GM12892 (cell line): ENCODE data around the gene STEAP4.
"Not testable (repeated sequence)": the region's sequence is repeated elsewhere in the genome, so short reads cannot be mapped to it uniquely, and the experiment has no call there.

Experiments
- DNase-seq: peaks from one replicate; pipeline ENCODE4 v3.0.0; 2011; ENCODE audit not compliant: insufficient read length
- FAIRE-seq: peaks from 2 replicates; lab custom pipeline; 2011; peaks lifted over from hg19 to GRCh38; lab: Jason Lieb, UNC
- POLR2A ChIP-seq: IDR thresholded peaks from 2 replicates; pipeline ENCODE4 v1.6.1; 2011; ENCODE audit warnings: low read depth, low read length, control low read depth
- POLR2AphosphoS5 ChIP-seq: IDR thresholded peaks from 2 replicates; pipeline ENCODE4 v1.6.1; 2011; ENCODE audit warnings: low read depth, low read length, control low read depth
- TAF1 ChIP-seq: IDR thresholded peaks from 2 replicates; pipeline ENCODE4 v1.6.1; 2011; ENCODE audit warnings: low read depth, mild to moderate bottlenecking, control low read depth, low read length, borderline replicate concordance

STEAP4 gene

DNA sequence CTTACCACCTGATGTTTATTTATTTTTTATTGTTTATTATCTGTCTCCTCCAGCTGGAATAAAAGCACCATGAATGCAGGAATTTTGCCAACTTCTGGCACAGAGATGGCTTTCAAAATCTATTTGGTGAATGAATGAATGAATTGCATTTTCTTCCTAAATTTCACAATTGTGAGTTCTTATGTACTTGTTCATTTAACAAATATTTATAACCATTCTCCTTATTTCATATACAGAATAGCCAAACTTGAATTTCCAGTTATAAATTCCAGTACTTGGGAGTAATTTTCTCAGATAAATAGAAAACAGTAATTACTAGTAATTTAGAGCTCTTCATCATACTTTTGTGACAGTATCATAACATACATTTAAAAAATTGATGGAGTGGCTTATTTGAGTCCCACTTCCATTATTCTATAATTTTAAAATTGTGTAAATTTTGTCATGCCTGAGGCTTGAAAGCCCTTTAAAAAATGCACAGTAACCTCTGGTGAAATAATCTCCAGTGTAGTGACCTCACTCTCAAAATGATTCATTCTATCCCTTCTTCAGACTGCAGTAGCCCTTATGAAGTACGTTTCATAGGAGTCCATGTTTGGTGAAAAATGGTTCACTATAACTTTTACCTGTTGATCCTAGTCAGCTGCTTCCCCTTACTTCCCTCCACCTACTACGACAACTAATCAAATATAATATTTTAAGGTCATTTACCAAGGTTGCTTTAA is 46.9 kb downstream of the STEAP4 start:
- DNase-seq (no peak), FAIRE-seq (no peak)
- TF ChIP-seq POLR2A (no peak), TAF1 (no peak), POLR2AphosphoS5 (no peak)

DNA sequence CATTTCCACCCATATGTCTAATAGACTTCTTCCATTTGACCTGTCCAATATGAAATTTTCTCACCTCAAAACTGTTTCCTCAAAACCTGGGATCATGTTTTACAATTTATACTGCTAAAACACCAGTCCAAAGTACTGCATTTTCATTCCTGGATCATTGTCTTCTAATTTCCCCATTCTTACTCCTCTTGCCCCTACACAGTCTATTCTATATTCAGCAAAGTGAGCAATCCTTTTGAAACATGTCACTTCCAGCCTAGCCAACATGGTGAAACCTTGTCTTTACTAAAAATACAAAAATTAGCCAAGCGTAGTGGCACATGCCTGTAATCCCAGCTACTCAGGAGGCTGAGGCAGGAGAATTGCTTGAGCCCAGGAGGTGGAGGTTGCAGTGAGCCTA is 48.4 kb downstream of the STEAP4 start:
- DNase-seq, FAIRE-seq: not testable (repeated sequence)

DNA sequence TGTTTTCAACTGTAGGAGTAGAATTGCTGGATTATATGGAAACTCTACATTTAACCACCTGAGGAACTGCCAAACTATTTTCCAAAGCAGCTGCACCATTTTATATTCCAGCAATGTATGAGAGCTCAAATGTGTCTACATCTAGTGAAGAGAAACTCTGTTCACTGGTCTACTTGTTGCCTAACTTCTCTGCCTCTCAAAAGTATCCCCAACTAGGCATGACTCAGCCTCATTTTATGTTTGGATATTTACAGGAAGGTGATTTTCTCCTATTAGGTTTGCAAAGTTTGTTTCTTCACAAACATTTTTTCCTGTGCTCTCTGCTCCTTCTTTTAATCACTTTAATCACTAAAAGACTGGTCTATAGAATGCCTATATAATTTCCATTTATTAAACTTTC is 49.8 kb downstream of the STEAP4 start:
- no peak for DNase-seq
- FAIRE-seq, result no peak
- no peak for TF ChIP-seq POLR2A
- TF ChIP-seq TAF1, result no peak
- no peak for TF ChIP-seq POLR2AphosphoS5

DNA sequence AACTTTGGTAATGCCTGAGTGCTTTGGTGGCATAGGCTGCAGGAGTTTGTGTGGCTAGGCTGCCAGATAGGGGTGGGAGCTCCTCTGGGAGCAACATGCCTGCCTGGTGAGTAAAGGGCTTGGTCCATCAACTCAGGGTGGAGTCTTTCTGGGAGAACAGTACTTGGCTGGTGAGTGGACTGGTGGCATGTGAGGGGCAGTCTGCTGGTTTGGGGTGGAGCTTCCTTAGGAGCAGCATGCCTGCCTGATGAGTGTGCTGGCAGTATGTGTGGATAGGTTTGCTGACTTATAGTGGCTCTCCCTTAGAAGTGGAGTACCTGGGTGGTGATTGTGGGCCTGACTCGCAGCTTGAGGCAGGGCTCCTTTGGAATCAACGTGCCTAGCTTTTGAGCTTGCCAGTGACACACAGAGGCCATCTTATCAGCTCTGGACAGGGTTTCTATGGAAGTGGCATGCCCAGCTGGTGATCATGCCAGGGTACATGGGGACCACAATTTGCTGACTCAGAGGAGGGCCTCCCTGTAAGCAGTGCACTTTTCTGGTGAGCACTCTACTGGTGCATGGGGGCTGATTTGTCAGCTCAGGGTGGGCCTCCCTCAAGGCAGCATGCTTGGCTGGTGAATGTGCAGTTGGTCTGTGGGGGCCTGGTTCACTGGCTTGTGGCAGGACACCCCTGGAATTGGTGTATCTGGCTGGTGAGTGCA is 51.8 kb downstream of the STEAP4 start:
- no peak for FAIRE-seq
- no peak for TF ChIP-seq POLR2AphosphoS5
- no peak for TF ChIP-seq TAF1

DNA sequence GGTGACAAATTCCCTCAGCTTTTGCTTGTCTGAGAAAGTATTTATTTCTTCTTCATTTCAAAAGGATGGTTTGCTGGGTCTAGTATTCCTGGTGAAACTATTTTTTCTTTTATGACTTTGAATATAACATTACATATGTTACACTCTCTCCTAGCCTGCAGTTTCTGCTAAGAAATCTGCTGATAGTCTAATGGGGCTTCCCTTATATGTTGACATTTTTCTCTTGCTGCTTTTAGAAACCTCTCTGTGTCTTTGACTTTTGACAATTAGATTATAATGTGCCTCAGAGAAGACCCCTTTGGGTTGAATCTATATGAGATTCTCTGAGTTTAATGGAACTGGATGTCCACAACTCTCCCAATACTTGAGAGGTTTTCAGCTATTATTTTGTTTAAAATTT is 53.1 kb downstream of the STEAP4 start:
- TF ChIP-seq TAF1 (no peak), POLR2A (no peak), POLR2AphosphoS5 (no peak)
- DNase-seq, result no peak
- no peak for FAIRE-seq

More for the DNA sequence above, 51.8 kb downstream of the STEAP4 start:
- no peak for DNase-seq

DNA sequence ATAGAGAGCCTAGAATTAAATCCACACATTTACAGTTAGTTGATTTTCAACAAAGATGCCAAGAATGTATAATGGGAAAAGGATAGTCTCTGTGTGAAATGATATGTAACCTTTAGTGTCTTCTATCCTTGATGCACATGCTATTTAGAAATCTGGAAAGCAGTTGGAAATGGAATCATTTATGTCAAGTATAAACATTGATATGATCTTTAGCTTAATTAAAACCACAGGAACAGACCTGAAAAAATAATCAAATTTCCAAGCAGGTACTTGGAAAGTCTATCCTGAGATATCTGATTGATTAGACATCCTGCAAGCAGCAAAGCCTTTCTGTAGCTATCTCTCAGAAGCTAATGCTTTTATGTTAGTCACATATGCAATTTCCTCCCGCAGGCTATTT is 62.4 kb downstream of the STEAP4 start:
- no peak for FAIRE-seq
- no peak for TF ChIP-seq POLR2A
- TF ChIP-seq POLR2AphosphoS5, result no peak
- no peak for TF ChIP-seq TAF1

DNA sequence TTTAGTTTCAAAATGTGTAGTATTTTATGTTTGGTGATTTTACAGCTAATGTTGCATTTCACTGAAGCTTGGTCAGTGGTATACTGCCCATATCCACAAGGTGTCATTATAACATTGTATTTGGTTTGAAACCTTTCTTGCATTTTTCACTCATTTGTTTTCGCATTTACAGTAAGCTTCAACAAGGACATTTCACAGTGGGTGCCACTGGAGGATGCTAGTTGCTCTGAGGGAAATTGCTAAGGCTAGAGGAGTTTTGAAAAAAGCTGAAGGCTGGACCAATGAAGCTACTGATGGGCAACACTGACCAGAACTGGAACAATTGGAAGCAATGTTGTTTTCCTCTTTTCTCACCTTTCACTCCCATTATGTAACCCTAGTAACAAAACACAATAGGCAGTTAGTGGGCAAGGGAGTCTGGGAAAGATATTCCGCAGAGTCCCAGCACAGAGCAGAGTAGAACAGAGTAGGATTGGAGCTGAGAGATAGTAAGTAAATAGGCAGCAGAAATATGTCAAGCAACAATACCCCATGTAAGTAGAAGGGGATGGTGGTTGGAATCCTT is 63.3 kb downstream of the STEAP4 start:
- FAIRE-seq (peak; percentile 81), DNase-seq (no peak)
- TF ChIP-seq POLR2A (no peak), POLR2AphosphoS5 (no peak), TAF1 (no peak)

More for the DNA sequence above, 62.4 kb downstream of the STEAP4 start:
- DNase-seq, result no peak

DNA sequence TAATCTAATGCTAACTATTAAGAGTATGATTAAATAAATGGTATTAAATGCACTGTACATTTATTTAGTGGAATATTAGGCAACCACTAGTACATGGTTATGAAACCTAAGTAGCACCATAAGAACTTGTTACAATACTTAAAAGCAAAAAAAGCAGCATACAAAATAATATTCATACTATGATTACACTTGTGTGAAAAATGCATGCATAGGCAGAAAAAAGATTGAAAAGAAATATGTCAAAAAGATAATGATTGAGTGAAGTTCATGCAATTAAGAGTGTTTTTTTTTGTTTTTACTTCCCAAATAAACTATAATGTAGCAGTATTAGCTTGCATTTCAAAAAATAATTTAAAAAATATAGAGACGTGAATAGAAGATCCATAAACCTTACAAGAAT is 66.8 kb downstream of the STEAP4 start:
- FAIRE-seq, result no peak

DNA sequence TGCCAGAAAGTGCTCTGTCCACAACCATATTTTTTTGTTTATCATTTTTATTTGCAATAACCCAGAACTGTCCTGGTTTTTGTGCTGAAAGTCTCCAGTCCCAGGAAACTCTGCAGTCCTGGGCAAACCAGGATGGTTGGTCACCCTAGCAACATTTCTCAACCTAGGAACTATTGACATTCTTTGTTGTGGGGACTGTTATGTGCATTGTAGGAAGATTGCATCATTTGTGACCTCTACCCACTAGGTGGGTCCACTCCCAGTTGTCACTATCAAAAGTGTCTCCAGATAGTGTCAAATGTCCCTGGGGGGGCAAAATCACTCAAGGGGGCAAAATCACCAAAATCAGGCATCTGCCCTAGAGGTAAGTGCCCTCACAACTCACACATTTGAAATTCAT is 72.9 kb downstream of the STEAP4 start:
- TF ChIP-seq POLR2A, result no peak
- TF ChIP-seq TAF1, result no peak
- no peak for TF ChIP-seq POLR2AphosphoS5
- DNase-seq (no peak), FAIRE-seq (no peak)

More for the DNA sequence above, 66.8 kb downstream of the STEAP4 start:
- no peak for DNase-seq
- no peak for TF ChIP-seq POLR2AphosphoS5

DNA sequence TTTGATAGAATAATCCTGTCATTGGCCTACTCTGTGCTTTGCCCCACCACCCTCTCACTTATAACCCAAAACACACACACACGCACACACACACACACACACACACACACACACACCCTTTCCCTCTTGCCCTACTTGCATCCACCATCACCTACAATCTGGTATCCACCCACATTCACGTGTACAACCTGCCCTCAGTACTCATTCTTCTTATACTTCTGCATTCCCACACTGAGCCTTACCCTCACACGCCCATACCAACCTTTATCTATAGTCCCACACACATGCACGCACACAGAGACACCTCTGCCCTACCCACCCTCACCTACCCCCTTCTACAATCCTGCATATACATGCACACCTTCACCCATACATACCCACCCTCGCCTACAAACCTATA is 76.0 kb downstream of the STEAP4 start:
- TF ChIP-seq POLR2A, result no peak
- no peak for TF ChIP-seq POLR2AphosphoS5
- TF ChIP-seq TAF1, result no peak
- FAIRE-seq (no peak), DNase-seq (no peak)

DNA sequence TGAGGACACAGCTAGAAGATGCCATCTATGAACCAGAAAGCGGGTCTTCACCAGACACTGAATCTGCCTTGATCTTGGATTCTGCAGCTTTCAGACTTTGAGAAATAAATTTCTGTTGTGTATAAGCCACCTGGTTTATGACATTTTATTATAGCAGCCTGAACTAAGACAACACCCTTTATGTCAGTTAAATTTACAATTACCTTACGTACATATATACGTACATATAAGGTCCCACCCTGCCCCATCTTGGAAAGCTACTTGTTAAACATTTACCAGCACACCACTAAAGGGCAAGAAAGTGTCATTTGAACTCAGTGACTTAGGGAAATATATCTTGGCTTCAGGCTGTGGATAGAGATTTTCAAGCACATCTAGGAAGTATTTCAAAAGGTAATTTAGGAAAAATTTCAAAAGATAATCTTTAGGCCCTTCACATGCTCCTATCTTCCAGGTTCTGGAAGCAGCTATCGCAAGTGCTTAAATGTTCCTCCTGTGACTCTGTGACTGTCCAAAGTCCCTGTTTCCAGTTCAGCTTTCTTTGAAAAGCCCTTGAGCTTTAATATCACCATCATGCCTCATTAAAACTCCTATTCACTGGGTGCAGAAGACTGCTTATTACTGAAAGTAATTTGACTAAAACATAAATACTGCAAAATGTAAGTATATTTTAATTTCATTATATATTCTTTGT is 77.2 kb downstream of the STEAP4 start:
- TF ChIP-seq TAF1 (no peak), POLR2AphosphoS5 (no peak)
- FAIRE-seq, result no peak
- no peak for DNase-seq

DNA sequence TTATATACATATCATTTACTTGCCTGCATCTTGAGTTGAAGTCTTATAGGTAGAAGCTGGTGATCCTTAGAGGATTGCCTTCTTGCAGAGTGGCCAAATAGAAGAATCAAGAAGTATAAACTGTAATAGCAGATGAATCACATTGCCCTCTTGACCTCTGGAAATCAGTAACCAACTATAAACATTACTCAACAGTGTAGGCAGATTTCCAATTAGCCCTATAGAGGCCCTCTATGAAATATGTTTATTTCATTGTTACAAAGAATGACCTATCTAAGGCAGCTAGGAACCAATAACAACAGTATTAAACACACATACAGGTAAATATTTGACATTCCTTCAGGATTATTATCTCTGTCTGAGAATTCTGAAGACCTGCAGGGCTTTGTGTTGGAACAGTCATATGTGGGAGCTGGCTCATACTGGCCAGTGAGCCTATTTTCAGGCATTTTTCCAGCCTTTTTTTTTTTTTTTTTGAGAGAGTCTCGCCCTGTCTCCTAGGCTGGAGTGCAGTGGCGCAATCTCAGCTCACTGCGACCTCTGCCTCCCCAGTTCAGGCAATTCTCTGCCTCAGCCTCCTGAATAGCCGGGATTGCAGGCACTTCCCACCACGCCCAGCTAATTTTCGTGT is 79.7 kb downstream of the STEAP4 start:
- FAIRE-seq (no peak), DNase-seq (no peak)
- TF ChIP-seq POLR2AphosphoS5, result no peak
- TF ChIP-seq TAF1, result no peak
- TF ChIP-seq POLR2A, result no peak
